MCF 10A (cell line): ENCODE measurements around the gene CTSE. TPM values are rescaled to one million over a fixed set of nuclear protein-coding genes. Genes with fewer than 3 reads are reported as not detected.

Experiments used
- BruUV-seq: library from RNA; stranded (reverse); fragments of 400-500 nt; replicated peaks from 2 replicates; lab custom pipeline; 2021; lab: Mats Ljungman, UMichigan
- CTCF ChIA-PET: fragments of 300-600 bp; sonication (Branson Sonifier 250); formaldehyde crosslinking; extraction: SDS; loops from one replicate; lab custom pipeline; 2021; ENCODE audit warnings: antibody characterized with exemption, inconsistent platforms; lab: Yijun Ruan, JAX
- POLR2A ChIA-PET: fragments of 300-600, 350-650 bp; sonication (Branson Sonifier 250); formaldehyde crosslinking; extraction: SDS; loops from one replicate; lab custom pipeline; 2020; ENCODE audit warnings: antibody characterized with exemption, inconsistent platforms; lab: Yijun Ruan, JAX
- DNase-seq: peaks from one replicate; pipeline ENCODE4 v3.0.0-alpha.2; 2018; ENCODE audit not compliant: unreplicated experiment
- H3K27ac Mint-ChIP-seq: one replicate; pipeline ENCODE4 v1.8.0; 2022; ENCODE audit warnings: mild to moderate bottlenecking, low read depth, mixed read lengths; ENCODE audit not compliant: unreplicated experiment
- H3K27me3 Mint-ChIP-seq: one replicate; pipeline ENCODE4 v1.8.0; 2022; ENCODE audit warnings: mixed read lengths; ENCODE audit not compliant: insufficient read depth, unreplicated experiment
- H3K36me3 Mint-ChIP-seq: one replicate; pipeline ENCODE4 v1.8.0; 2022; ENCODE audit warnings: mild to moderate bottlenecking, moderate library complexity, mixed read lengths; ENCODE audit not compliant: insufficient read depth, unreplicated experiment
- H3K4me1 Mint-ChIP-seq: one replicate; pipeline ENCODE4 v1.8.0; 2022; ENCODE audit warnings: mixed read lengths; ENCODE audit not compliant: insufficient read depth, unreplicated experiment
- H3K4me3 Mint-ChIP-seq: one replicate; pipeline ENCODE4 v1.8.0; 2022; ENCODE audit warnings: mild to moderate bottlenecking, moderate library complexity, mixed read lengths; ENCODE audit not compliant: unreplicated experiment
- H3K9me3 Mint-ChIP-seq: one replicate; pipeline ENCODE4 v1.8.0; 2022; ENCODE audit warnings: mixed read lengths; ENCODE audit not compliant: unreplicated experiment
- CTCF ChIP-seq: fragments of 200-600 bp; IDR thresholded peaks from one replicate; pipeline ENCODE4 v1.8.0; 2022; ENCODE audit warnings: antibody characterized with exemption, mild to moderate bottlenecking; ENCODE audit not compliant: unreplicated experiment
- intact Hi-C: fragments of 100-400 bp; cut with micrococcal nuclease; formaldehyde crosslinking; loops from 2 replicates; pipeline ENCODE4 v1.14.1; 2022
- total RNA-seq: library from RNA; stranded (reverse); gene quantifications from 2 replicates; pipeline ENCODE4 v1.2.3, GENCODE V29; 2022

The CTSE gene
- total RNA-seq, 1 experiment from 2014 or later = 0.79 TPM

- Mint-ChIP-seq H3K36me3 (peaks cover 36% of the 10 kb centered on the region), H3K4me1 (peaks cover 8% of the 10 kb centered on the region), H3K4me3 (no peak overlapping the region), H3K27ac (no peak overlapping the region), H3K27me3 (no peaks in the 10 kb centered on the region), H3K9me3 (no peaks in the 10 kb centered on the region)
- DNase-seq = no peak
- intact Hi-C loops = no loop called here
- no TSS peak for BruUV-seq
- POLR2A ChIA-PET = interaction anchor here (1.1 to 4.5 kb wide), 2 partner anchors 10 to 13 kb away, joined by 3 to 28 read pairs; partner anchors contain the start of gene RAB7B
- CTCF ChIA-PET = interaction anchor here (0.6 to 5.3 kb wide), 6 partner anchors 9 to 120 kb away, joined by 3 to 45 read pairs (median 5); no protein-coding TSS in a partner anchor
- TF ChIP-seq CTCF = no peak
Observed at GRCh38 chr1:205990226-205990625, 33.5 kb downstream of the CTSE start.

GRCh38 chr1:205989786-205990185 lies 33.9 kb downstream of the CTSE start:
- Mint-ChIP-seq H3K27ac (no peak overlapping the region), H3K4me1 (peaks cover 12% of the 10 kb centered on the region), H3K4me3 (no peak overlapping the region), H3K36me3 (peaks cover 36% of the 10 kb centered on the region), H3K27me3 (no peaks in the 10 kb centered on the region), H3K9me3 (no peaks in the 10 kb centered on the region)
- CTCF ChIA-PET = interaction anchor here (0.6 to 5.3 kb wide), 5 partner anchors 9 to 116 kb away, joined by 3 to 45 read pairs (median 4); no protein-coding TSS in a partner anchor
- BruUV-seq = no TSS peak
- no peak for DNase-seq
- POLR2A ChIA-PET = interaction anchor here (0.7 to 4.5 kb wide), 3 partner anchors 10 to 82 kb away, joined by 3 to 28 read pairs (median 3); partner anchors contain the start of gene RAB7B
- no peak for TF ChIP-seq CTCF
- intact Hi-C loops = no loop called here

- intact Hi-C loops = no loop called here
- ChIA-PET CTCF (interaction anchor here (1.1 to 13.1 kb wide), 3 partner anchors 11 to 114 kb away, joined by 3 to 517 read pairs (median 6); no protein-coding TSS in a partner anchor), POLR2A (interaction anchor here (1.1 kb wide), 2 partner anchors 11 to 15 kb away, joined by 4 read pairs; partner anchors contain the start of gene RAB7B)
- DNase-seq = no peak
- no TSS peak for BruUV-seq
- Mint-ChIP-seq H3K27ac (no peak overlapping the region), H3K9me3 (no peaks in the 10 kb centered on the region), H3K4me1 (peaks cover 24% of the 10 kb centered on the region), H3K4me3 (no peak overlapping the region), H3K27me3 (no peaks in the 10 kb centered on the region), H3K36me3 (peaks cover 34% of the 10 kb centered on the region)
- TF ChIP-seq CTCF = no peak
Observed at GRCh38 chr1:205988585-205988995, 35.1 kb downstream of the CTSE start.

- intact Hi-C loops = no loop called here
- H3K36me3 Mint-ChIP-seq = peaks cover 20% of the 10 kb centered on the region
- H3K4me1 Mint-ChIP-seq = peaks cover 31% of the 10 kb centered on the region
- BruUV-seq = no TSS peak
- H3K27me3 Mint-ChIP-seq = no peaks in the 10 kb centered on the region
- no peak overlapping the region for H3K4me3 Mint-ChIP-seq
- ChIA-PET CTCF (interaction anchor here (0.6 to 13.1 kb wide), 10 partner anchors 9 to 193 kb away, joined by 3 to 911 read pairs (median 46); partner anchors contain the start of genes CTSE and RAB7B), POLR2A (interaction anchor here (0.7 to 6.7 kb wide), 8 partner anchors 10 to 122 kb away, joined by 3 to 89 read pairs (median 16); partner anchors contain the start of gene RAB7B)
- H3K9me3 Mint-ChIP-seq = no peaks in the 10 kb centered on the region
- TF ChIP-seq CTCF = no peak
- DNase-seq = no peak
- H3K27ac Mint-ChIP-seq = no peak overlapping the region
Observed at GRCh38 chr1:205986861-205987260, 36.8 kb downstream of the CTSE start.
